ENCODE measurements around the gene ISLR.

ISLR gene

GRCh38 chr15:74133694-74134386 lies 39.7 kb upstream of the ISLR start:
- no peak for TF ChIP-seq CTCF (IDR thresholded peaks at IDR 0.05; ENCODE audit: low read depth, low read length)
- no peak overlapping the region for H3K4me3 ChIP-seq (replicated peaks in 1 of 2; ENCODE audit: low read depth in 2 of 2, low read length in 2 of 2)
- no peak for DNase-seq (ENCODE audit: low read depth in 2 of 2)

- peak; percentile 43 for TF ChIP-seq CTCF (IDR thresholded peaks at IDR 0.05; ENCODE audit: low read depth, low read length)
- DNase-seq (ENCODE audit: low read depth in 2 of 2), result peak in 1 of 2 donors; percentile 31
- no peak overlapping the region for H3K4me3 ChIP-seq (replicated peaks in 1 of 2; ENCODE audit: low read depth in 2 of 2, low read length in 2 of 2)
Observed at GRCh38 chr15:74134387-74135027, 39.0 kb upstream of the ISLR start.

- TF ChIP-seq CTCF (IDR thresholded peaks at IDR 0.05; ENCODE audit: low read depth, low read length), result no peak
- DNase-seq (ENCODE audit: low read depth in 2 of 2), result no peak
- no peak overlapping the region for H3K4me3 ChIP-seq (replicated peaks in 1 of 2; ENCODE audit: low read depth in 2 of 2, low read length in 2 of 2)
Observed at GRCh38 chr15:74135041-74135565, 38.4 kb upstream of the ISLR start.

- DNase-seq (ENCODE audit: low read depth in 2 of 2), result no peak
- TF ChIP-seq CTCF (IDR thresholded peaks at IDR 0.05; ENCODE audit: low read depth, low read length), result no peak
- peak overlapping the region; percentile 28 to 45 for H3K4me3 ChIP-seq (replicated peaks in 1 of 2; ENCODE audit: low read depth in 2 of 2, low read length in 2 of 2)
Observed at GRCh38 chr15:74136540-74136813, 37.0 kb upstream of the ISLR start.

- DNase-seq (ENCODE audit: low read depth in 2 of 2), result peak; percentile 28 to 59
- peak overlapping the region; percentile 28 to 45 for H3K4me3 ChIP-seq (replicated peaks in 1 of 2; ENCODE audit: low read depth in 2 of 2, low read length in 2 of 2)
- TF ChIP-seq CTCF (IDR thresholded peaks at IDR 0.05; ENCODE audit: low read depth, low read length), result no peak
Observed at GRCh38 chr15:74136814-74137536, 36.5 kb upstream of the ISLR start.

- TF ChIP-seq CTCF (IDR thresholded peaks at IDR 0.05; ENCODE audit: low read depth, low read length), result no peak
- H3K4me3 ChIP-seq (replicated peaks in 1 of 2; ENCODE audit: low read depth in 2 of 2, low read length in 2 of 2), result no peak overlapping the region
- no peak for DNase-seq (ENCODE audit: low read depth in 2 of 2)
Observed at GRCh38 chr15:74137537-74137894, 36.0 kb upstream of the ISLR start.

All from cardiac fibroblast (primary cell).